ENCODE data around the gene PDZD2.
"Not testable (repeated sequence)": the region's sequence is repeated elsewhere in the genome, so short reads cannot be mapped to it uniquely, and the experiment has no call there.

Gene PDZD2

GRCh38 chr5:32115985-32116384 lies 477.1 kb downstream of the PDZD2 start:
- TF ChIP-seq CTCF (IDR thresholded peaks at IDR 0.05) (no peak), ZFX (IDR thresholded peaks at IDR 0.05; ENCODE audit: borderline replicate concordance) (no peak)
- no peak overlapping the region for H3K27ac ChIP-seq

GRCh38 chr5:32116574-32117313 lies 477.8 kb downstream of the PDZD2 start:
- H3K27ac ChIP-seq: no peak overlapping the region
- no peak for TF ChIP-seq ZFX (IDR thresholded peaks at IDR 0.05; ENCODE audit: borderline replicate concordance)
- no peak for TF ChIP-seq CTCF (IDR thresholded peaks at IDR 0.05)

- not testable (repeated sequence) for H3K27ac ChIP-seq
Measured at GRCh38 chr5:32118922-32119321, 480.0 kb downstream of the PDZD2 start.

GRCh38 chr5:32123058-32123805 lies 484.3 kb downstream of the PDZD2 start:
- TF ChIP-seq ZFX (IDR thresholded peaks at IDR 0.05; ENCODE audit: borderline replicate concordance) (no peak), CTCF (IDR thresholded peaks at IDR 0.05) (no peak)
- H3K27ac ChIP-seq: 0 out of 2 replicates have a peak overlapping the region, but pooled peaks have one; percentile 8

- TF ChIP-seq CTCF (IDR thresholded peaks at IDR 0.05): no peak
- no peak for TF ChIP-seq ZFX (IDR thresholded peaks at IDR 0.05; ENCODE audit: borderline replicate concordance)
- 0 out of 2 replicates have a peak overlapping the region, but pooled peaks have one; percentile 8 for H3K27ac ChIP-seq
Measured at GRCh38 chr5:32123889-32124676, 485.2 kb downstream of the PDZD2 start.

- TF ChIP-seq CTCF (IDR thresholded peaks at IDR 0.05): no peak
- no peak for TF ChIP-seq ZFX (IDR thresholded peaks at IDR 0.05; ENCODE audit: borderline replicate concordance)
- no peak overlapping the region for H3K27ac ChIP-seq
Measured at GRCh38 chr5:32126691-32127090, 487.8 kb downstream of the PDZD2 start.

GRCh38 chr5:32127711-32128110 lies 488.8 kb downstream of the PDZD2 start:
- H3K27ac ChIP-seq: no peak overlapping the region
- TF ChIP-seq CTCF (IDR thresholded peaks at IDR 0.05) (no peak), ZFX (IDR thresholded peaks at IDR 0.05; ENCODE audit: borderline replicate concordance) (no peak)

Data from 22Rv1 (cell line).